ENCODE measurements around the gene MSX1.

DNA sequence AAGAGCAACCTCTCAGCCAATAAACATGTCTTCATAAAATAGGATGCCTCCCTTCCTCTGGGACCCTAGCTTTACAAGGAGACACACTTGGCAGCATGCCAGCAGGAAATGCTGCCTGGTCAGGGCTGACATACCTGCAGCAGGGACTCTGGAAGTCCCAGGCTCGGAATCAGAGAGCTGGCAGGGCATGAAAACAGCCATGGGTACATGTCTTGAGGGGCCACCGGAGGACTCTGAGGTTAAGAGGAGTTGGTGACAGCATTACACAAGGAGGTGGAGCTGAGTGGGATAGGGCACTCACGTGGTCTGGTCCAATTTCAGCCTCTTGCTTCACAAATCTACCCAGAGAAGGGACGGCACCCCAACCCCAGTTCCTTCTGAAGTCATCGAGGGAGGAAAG, 15.7 kb downstream of the MSX1 start:
- TF ChIP-seq, protein P1, sequence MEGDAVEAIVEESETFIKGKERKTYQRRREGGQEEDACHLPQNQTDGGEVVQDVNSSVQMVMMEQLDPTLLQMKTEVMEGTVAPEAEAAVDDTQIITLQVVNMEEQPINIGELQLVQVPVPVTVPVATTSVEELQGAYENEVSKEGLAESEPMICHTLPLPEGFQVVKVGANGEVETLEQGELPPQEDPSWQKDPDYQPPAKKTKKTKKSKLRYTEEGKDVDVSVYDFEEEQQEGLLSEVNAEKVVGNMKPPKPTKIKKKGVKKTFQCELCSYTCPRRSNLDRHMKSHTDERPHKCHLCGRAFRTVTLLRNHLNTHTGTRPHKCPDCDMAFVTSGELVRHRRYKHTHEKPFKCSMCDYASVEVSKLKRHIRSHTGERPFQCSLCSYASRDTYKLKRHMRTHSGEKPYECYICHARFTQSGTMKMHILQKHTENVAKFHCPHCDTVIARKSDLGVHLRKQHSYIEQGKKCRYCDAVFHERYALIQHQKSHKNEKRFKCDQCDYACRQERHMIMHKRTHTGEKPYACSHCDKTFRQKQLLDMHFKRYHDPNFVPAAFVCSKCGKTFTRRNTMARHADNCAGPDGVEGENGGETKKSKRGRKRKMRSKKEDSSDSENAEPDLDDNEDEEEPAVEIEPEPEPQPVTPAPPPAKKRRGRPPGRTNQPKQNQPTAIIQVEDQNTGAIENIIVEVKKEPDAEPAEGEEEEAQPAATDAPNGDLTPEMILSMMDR (IDR thresholded peaks at IDR 0.05) = no peak
- no peak for TF ChIP-seq POLR2A (IDR thresholded peaks at IDR 0.05)
